ENCODE data around the gene TEAD1. TPM values are rescaled to one million over a fixed set of nuclear protein-coding genes. Genes with fewer than 3 reads are reported as not detected.

TEAD1 gene
- total RNA-seq, 2 experiments from 2014 or later, result 0.11 TPM; not detected in 1

GRCh38 chr11:12642040-12642439 is 32.2 kb upstream of the TEAD1 start:
- CTCF ChIA-PET, result no interaction called here
- Histone ChIP-seq H3K4me1 (ENCODE audit: insufficient read depth, low read length) (no peaks in the 10 kb centered on the region), H3K4me3 (ENCODE audit: low read length) (no peak overlapping the region), H3K9me3 (ENCODE audit: control insufficient read depth in 1 of 2, insufficient read depth in 1 of 2, low read length in 2 of 2) (no peaks in the 10 kb centered on the region), H3K27me3 (ENCODE audit: control insufficient read depth in 1 of 2, insufficient read depth in 2 of 2, low read length in 2 of 2) (no peaks in the 10 kb centered on the region), H3K27ac (ENCODE audit: low read depth in 1 of 2, low read length in 2 of 2) (no peak overlapping the region), H3K36me3 (ENCODE audit: insufficient read depth, low read length) (no peaks in the 10 kb centered on the region)
- ATAC-seq (ENCODE audit: poor library complexity) (no peak), DNase-seq (no peak)
- Mint-ChIP-seq H3K27me3 (peaks cover 18% of the 10 kb centered on the region), H3K9me3 (no peaks in the 10 kb centered on the region), H3K36me3 (ENCODE audit: low read depth) (no peaks in the 10 kb centered on the region), H3K27ac (no peak overlapping the region), H3K4me3 (no peak overlapping the region), H3K4me1 (ENCODE audit: low read depth) (no peaks in the 10 kb centered on the region)
- POLR2A ChIA-PET, result no interaction called here
- intact Hi-C loops (cut with DNase I, micrococcal nuclease), result no loop called here
- TF ChIP-seq CTCF (IDR thresholded peaks at IDR 0.05), result no peak

GRCh38 chr11:12642806-12643428 is 31.3 kb upstream of the TEAD1 start:
- TF ChIP-seq CTCF (IDR thresholded peaks at IDR 0.05), result no peak
- Mint-ChIP-seq H3K4me1 (ENCODE audit: low read depth) (no peaks in the 10 kb centered on the region), H3K9me3 (no peaks in the 10 kb centered on the region), H3K36me3 (ENCODE audit: low read depth) (no peaks in the 10 kb centered on the region), H3K4me3 (no peak overlapping the region), H3K27ac (no peak overlapping the region), H3K27me3 (peaks cover 18% of the 10 kb centered on the region)
- CTCF ChIA-PET, result no interaction called here
- H3K4me3 ChIP-seq (ENCODE audit: low read length), result no peak overlapping the region
- no peaks in the 10 kb centered on the region for H3K36me3 ChIP-seq (ENCODE audit: insufficient read depth, low read length)
- H3K27me3 ChIP-seq (ENCODE audit: control insufficient read depth in 1 of 2, insufficient read depth in 2 of 2, low read length in 2 of 2), result no peaks in the 10 kb centered on the region
- ATAC-seq (ENCODE audit: poor library complexity) (no peak), DNase-seq (no peak)
- no peak overlapping the region for H3K27ac ChIP-seq (ENCODE audit: low read depth in 1 of 2, low read length in 2 of 2)
- POLR2A ChIA-PET, result no interaction called here
- H3K4me1 ChIP-seq (ENCODE audit: insufficient read depth, low read length), result no peaks in the 10 kb centered on the region
- intact Hi-C loops (cut with DNase I, micrococcal nuclease), result loop anchor here in 1 of 2 experiments (1.0 kb wide), 1 partner anchor 16 kb away; no protein-coding TSS in a partner anchor
- no peaks in the 10 kb centered on the region for H3K9me3 ChIP-seq (ENCODE audit: control insufficient read depth in 1 of 2, insufficient read depth in 1 of 2, low read length in 2 of 2)

GRCh38 chr11:12646478-12646877 is 27.7 kb upstream of the TEAD1 start:
- H3K4me3 ChIP-seq (ENCODE audit: low read length), result no peak overlapping the region
- Mint-ChIP-seq H3K4me3 (no peak overlapping the region), H3K27ac (no peak overlapping the region), H3K36me3 (ENCODE audit: low read depth) (no peaks in the 10 kb centered on the region), H3K9me3 (no peaks in the 10 kb centered on the region), H3K4me1 (ENCODE audit: low read depth) (no peaks in the 10 kb centered on the region), H3K27me3 (peaks cover 9% of the 10 kb centered on the region)
- intact Hi-C loops (cut with DNase I, micrococcal nuclease), result no loop called here
- ChIA-PET POLR2A (no interaction called here), CTCF (no interaction called here)
- H3K27me3 ChIP-seq (ENCODE audit: control insufficient read depth in 1 of 2, insufficient read depth in 2 of 2, low read length in 2 of 2), result no peaks in the 10 kb centered on the region
- TF ChIP-seq CTCF (IDR thresholded peaks at IDR 0.05), result no peak
- DNase-seq (no peak), ATAC-seq (ENCODE audit: poor library complexity) (no peak)
- H3K27ac ChIP-seq (ENCODE audit: low read depth in 1 of 2, low read length in 2 of 2), result no peak overlapping the region
- H3K4me1 ChIP-seq (ENCODE audit: insufficient read depth, low read length), result no peaks in the 10 kb centered on the region
- no peaks in the 10 kb centered on the region for H3K36me3 ChIP-seq (ENCODE audit: insufficient read depth, low read length)
- H3K9me3 ChIP-seq (ENCODE audit: control insufficient read depth in 1 of 2, insufficient read depth in 1 of 2, low read length in 2 of 2), result no peaks in the 10 kb centered on the region
